Measurements from ENCODE around the gene LRRC39.

Gene LRRC39

GRCh38 chr1:100219883-100220282, 41.8 kb upstream of the LRRC39 start (continued):
- TF ChIP-seq ZBTB1 (tag by site-specific recombination; IDR thresholded peaks at IDR 0.05) (no peak), ZNF350 (tag by site-specific recombination; IDR thresholded peaks at IDR 0.05) (no peak), ZNF518A (tag by site-specific recombination; conservative IDR thresholded peaks at IDR 0.05; ENCODE audit: low read depth) (no peak), BCL11A (tag by site-specific recombination; IDR thresholded peaks at IDR 0.05; ENCODE audit: low read depth) (no peak), YY2 (tag by site-specific recombination; IDR thresholded peaks at IDR 0.05) (no peak), ZNF248 (tag by site-specific recombination; IDR thresholded peaks at IDR 0.05) (no peak)
- TF ChIP-seq, protein P1, sequence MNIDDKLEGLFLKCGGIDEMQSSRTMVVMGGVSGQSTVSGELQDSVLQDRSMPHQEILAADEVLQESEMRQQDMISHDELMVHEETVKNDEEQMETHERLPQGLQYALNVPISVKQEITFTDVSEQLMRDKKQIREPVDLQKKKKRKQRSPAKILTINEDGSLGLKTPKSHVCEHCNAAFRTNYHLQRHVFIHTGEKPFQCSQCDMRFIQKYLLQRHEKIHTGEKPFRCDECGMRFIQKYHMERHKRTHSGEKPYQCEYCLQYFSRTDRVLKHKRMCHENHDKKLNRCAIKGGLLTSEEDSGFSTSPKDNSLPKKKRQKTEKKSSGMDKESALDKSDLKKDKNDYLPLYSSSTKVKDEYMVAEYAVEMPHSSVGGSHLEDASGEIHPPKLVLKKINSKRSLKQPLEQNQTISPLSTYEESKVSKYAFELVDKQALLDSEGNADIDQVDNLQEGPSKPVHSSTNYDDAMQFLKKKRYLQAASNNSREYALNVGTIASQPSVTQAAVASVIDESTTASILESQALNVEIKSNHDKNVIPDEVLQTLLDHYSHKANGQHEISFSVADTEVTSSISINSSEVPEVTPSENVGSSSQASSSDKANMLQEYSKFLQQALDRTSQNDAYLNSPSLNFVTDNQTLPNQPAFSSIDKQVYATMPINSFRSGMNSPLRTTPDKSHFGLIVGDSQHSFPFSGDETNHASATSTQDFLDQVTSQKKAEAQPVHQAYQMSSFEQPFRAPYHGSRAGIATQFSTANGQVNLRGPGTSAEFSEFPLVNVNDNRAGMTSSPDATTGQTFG (tag by site-specific recombination; IDR thresholded peaks at IDR 0.05; ENCODE audit: borderline replicate concordance): no peak

DNA sequence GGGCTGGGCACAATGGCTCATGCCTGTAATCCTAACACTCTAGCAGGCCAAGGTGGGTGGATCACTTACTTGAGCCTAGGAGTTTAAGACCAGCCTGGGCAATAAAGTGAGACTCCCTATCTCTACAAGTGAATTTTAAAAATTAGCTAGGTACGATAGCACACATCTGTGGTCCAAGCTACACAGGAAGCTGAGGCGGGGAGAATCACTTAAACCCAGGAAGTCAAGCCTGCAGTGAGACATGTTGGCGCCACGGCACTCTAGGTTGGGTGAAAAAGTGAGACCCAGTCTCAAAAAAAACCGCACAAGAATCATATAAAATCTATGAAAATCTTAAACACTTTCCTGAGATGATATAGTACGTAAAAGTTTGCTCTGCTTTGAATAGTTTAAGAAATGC, 41.4 kb upstream of the LRRC39 start:
- Histone ChIP-seq H3K9me3 (ENCODE audit: control insufficient read depth, insufficient read depth, low read depth, low read length) (no peaks in the 10 kb centered on the region), H3K36me3 (ENCODE audit: control insufficient read depth in 2 of 2, insufficient read depth in 1 of 2, low read length in 2 of 2) (peaks cover 10 to 35% of the 10 kb centered on the region in 2 experiments)
- CTCF ChIA-PET: interaction anchor here (0.6 kb wide), 1 partner anchor 58 kb away, joined by 4 read pairs; no protein-coding TSS in a partner anchor

DNA sequence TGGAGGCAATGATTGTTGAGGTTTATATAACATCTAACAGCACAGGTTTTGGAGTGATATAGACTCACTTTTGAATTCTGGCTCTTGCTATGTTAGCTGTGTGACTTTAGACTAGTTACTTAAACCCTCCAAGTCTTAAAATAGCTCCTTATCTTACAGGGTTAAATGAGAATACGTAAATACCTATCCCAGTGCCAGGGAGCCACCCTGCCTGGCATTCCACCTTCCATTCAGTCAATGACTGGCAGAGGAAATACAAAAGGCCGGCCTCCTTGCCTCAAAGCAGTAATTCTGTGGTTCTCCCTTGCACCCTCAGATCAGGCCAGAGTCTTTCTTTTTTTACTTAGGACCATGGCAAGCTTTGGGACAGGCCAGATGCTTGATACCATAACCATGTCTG, 39.8 kb upstream of the LRRC39 start:
- H3K4me1 ChIP-seq (ENCODE audit: control insufficient read depth, insufficient read depth, low read length): no peaks in the 10 kb centered on the region
- POLR2A ChIA-PET: no interaction called here
- peaks cover 14 to 51% of the 10 kb centered on the region in 2 experiments for H3K36me3 ChIP-seq (ENCODE audit: control insufficient read depth in 2 of 2, insufficient read depth in 1 of 2, low read length in 2 of 2)
- no peak overlapping the region for H3K27ac ChIP-seq (ENCODE audit: extremely low read depth, low read depth, low read length)
- H3K4me3 ChIP-seq (ENCODE audit: low read depth, low read length): no peak overlapping the region
- CTCF ChIA-PET: no interaction called here
- no peaks in the 10 kb centered on the region for H3K9me3 ChIP-seq (ENCODE audit: control insufficient read depth, insufficient read depth, low read depth, low read length)
- TF ChIP-seq ZNF658 (tag by site-specific recombination; IDR thresholded peaks at IDR 0.05): no peak
- no peak for TF ChIP-seq ZNF558 (tag by site-specific recombination; IDR thresholded peaks at IDR 0.05)
- TF ChIP-seq KLF10 (tag by site-specific recombination; IDR thresholded peaks at IDR 0.05): no peak
- no peak for TF ChIP-seq ZNF324 (tag by site-specific recombination; IDR thresholded peaks at IDR 0.05)
- TF ChIP-seq FEZF1 (tag by site-specific recombination; IDR thresholded peaks at IDR 0.05): no peak
- no peak for TF ChIP-seq TCF7L2 (IDR thresholded peaks at IDR 0.05; ENCODE audit: borderline replicate concordance, low read depth, low read length)

More for the DNA sequence above, 41.4 kb upstream of the LRRC39 start:
- H3K4me3 ChIP-seq (ENCODE audit: low read depth, low read length): no peak overlapping the region
- TF ChIP-seq ZNF174 (tag by site-specific recombination; IDR thresholded peaks at IDR 0.05): no peak
- TF ChIP-seq ZSCAN18 (tag by site-specific recombination; IDR thresholded peaks at IDR 0.05): no peak
- POLR2A ChIA-PET: no interaction called here
- H3K27ac ChIP-seq (ENCODE audit: extremely low read depth, low read depth, low read length): no peak overlapping the region
- H3K4me1 ChIP-seq (ENCODE audit: control insufficient read depth, insufficient read depth, low read length): no peaks in the 10 kb centered on the region
